Transverse colon (tissue), 4 donors: ENCODE data around the gene APOL3.

Experiments used
- EP300 ChIP-seq: sonication (generic); formaldehyde crosslinking; IDR thresholded peaks from one replicate; pipeline ENCODE4 v1.6.1; 2017; ENCODE audit warnings: antibody characterized with exemption, low read depth
- POLR2A ChIP-seq: fragments of 450-650 bp; IDR thresholded peaks from one replicate; pipeline ENCODE4 v1.6.1; 2016; ENCODE audit warnings: antibody characterized with exemption, mild to moderate bottlenecking, moderate library complexity
- POLR2AphosphoS5 ChIP-seq, 3 donors: sonication (generic); formaldehyde crosslinking; IDR thresholded peaks; one replicate each; pipeline ENCODE4 v1.6.1; 2016; ENCODE audit warnings: antibody characterized with exemption in 3 of 3
- TF ChIP-seq, protein P1 (sequence below), 5 experiments: fragments of 200-600 bp in 3 of 5; fragments of 450-650 bp in 2 of 5; sonication (generic) in 3 of 5; IDR thresholded peaks; 1 replicate in 2 of 5; 2 replicates in 3 of 5; pipeline ENCODE4 v1.5.1; 2016 to 2017; ENCODE audit warnings: antibody characterized with exemption in 5 of 5, inconsistent platforms in 3 of 5, mild to moderate bottlenecking in 2 of 5, moderate library complexity in 1 of 5

GRCh38 chr22:36129486-36130388, 30.8 kb downstream of the APOL3 start:
- TF ChIP-seq, protein P1, sequence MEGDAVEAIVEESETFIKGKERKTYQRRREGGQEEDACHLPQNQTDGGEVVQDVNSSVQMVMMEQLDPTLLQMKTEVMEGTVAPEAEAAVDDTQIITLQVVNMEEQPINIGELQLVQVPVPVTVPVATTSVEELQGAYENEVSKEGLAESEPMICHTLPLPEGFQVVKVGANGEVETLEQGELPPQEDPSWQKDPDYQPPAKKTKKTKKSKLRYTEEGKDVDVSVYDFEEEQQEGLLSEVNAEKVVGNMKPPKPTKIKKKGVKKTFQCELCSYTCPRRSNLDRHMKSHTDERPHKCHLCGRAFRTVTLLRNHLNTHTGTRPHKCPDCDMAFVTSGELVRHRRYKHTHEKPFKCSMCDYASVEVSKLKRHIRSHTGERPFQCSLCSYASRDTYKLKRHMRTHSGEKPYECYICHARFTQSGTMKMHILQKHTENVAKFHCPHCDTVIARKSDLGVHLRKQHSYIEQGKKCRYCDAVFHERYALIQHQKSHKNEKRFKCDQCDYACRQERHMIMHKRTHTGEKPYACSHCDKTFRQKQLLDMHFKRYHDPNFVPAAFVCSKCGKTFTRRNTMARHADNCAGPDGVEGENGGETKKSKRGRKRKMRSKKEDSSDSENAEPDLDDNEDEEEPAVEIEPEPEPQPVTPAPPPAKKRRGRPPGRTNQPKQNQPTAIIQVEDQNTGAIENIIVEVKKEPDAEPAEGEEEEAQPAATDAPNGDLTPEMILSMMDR (IDR thresholded peaks at IDR 0.05), result no peak
- TF ChIP-seq POLR2A (no peak), POLR2AphosphoS5 (IDR thresholded peaks at IDR 0.05) (no peak), EP300 (no peak)
